Stimulated activated CD4-positive, alpha-beta T cell treated with anti-CD3 and anti-CD28 coated beads, Interleukin-12 subunit alpha, Interleukin-12 subunit beta, amount 100 ng/mL, for 24 hours (primary cell): Measurements from ENCODE around the gene ZBED5.
"Not testable (repeated sequence)": the region's sequence is repeated elsewhere in the genome, so short reads cannot be mapped to it uniquely, and the experiment has no call there.

Experiments used
- DNase-seq, 2 experiments: peaks; one replicate each; pipeline ENCODE4 v3.0.0-alpha.2; 2020; ENCODE audit warnings: low read depth in 2 of 2

ZBED5 gene

DNA sequence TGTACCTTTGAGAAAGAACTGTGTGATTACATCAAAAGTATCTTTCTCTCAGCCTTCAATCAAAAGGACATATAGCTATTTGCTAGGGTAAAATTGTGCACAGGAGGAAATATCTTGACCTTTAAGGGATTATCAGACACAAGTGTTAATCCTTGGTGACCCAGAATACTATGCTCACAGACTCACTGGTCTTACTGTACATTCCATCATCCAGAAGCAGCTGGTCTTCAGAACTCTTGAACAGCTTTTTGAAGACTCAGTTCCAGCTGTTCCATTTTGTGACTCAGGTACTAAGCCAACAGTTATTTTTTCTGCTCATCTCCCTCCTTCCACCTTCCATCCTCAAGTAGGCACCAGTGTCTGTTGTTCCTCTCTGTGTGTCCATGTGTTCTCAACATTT is 19.8 kb downstream of the ZBED5 start:
- DNase-seq, result no peak

- DNase-seq, result not testable (repeated sequence)
These were observed 21.0 kb downstream of the ZBED5 start for GRCh38 chr11:10836884-10837283.

DNA sequence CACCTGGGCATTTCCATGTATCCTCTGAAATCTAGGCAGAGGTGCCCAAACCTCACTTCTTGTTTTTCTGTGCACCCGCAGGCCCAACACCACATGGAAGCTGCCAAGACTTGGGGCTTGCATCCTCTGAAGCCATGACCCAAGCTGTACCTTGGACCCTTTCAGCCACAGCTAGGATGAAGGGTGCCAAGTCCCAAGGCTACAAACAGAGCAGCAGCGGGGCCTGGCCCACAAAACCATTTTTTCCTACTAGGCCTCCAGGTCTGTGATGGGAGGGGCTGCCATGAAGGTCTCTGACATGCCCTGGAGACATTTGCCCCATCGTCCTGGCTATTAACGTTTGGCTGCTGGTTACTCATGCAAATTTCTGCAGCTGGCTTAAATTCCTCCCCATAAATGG is 28.7 kb downstream of the ZBED5 start:
- DNase-seq, result no peak

- no peak for DNase-seq
These were observed 29.5 kb downstream of the ZBED5 start for GRCh38 chr11:10828402-10828801.

DNA sequence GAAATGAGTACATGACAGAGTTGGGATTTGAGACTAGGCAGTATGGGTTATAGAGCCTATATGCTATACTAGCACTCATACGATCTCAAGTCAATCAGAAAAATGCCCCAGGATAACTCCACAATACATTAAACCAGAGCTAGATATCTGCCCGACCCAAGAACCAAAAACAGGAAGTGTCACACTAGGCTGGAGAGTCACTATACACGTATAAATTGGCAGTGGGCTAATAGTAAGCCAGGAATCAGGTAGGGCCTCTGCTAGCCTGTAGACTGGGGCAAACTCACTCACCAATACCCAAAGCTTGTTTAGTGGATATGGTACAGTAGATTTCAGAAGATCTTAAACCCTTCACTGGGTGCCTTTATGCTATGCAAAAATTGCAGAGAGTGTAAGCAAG is 33.0 kb downstream of the ZBED5 start:
- no peak for DNase-seq

DNA sequence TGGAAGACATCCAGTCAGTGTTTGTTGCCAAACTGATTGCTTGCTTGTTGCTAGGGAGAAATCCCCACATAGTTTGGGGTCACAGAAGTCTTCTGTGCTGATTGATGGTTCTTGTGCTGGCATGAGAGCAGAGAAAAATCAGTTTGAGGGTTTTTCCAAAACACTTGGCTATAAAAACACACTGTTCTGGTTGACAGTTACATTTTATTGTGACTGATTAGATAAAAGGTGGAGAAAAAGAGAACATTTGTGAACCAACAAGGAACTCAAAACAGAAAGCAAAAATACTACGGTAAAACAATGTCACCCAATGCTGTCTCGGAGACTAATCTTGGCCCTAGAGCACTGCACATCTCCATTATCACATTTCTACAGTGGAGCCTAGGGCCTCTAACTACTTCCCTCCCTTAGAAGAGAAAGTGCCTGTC is 34.7 kb downstream of the ZBED5 start:
- DNase-seq, result no peak

DNA sequence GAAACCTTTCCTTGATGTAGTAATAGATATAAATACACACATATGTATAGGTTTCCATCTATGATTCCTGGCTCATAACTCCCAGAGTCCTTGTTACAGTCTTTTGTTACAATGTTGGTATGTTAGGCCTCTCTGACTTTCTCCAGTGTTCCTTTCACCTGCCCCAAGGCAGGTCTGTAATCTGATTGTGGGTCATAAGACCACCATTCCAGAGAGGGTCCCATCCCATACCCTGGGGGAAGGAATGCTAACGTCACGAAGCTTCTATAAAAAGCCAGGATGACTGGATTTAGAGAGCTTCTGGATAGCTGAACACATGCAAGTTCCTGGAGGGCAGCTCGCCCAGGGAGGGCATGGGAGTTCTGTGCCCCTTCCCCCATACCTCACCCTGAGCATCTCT is 35.4 kb downstream of the ZBED5 start:
- DNase-seq, result not testable (repeated sequence)

DNA sequence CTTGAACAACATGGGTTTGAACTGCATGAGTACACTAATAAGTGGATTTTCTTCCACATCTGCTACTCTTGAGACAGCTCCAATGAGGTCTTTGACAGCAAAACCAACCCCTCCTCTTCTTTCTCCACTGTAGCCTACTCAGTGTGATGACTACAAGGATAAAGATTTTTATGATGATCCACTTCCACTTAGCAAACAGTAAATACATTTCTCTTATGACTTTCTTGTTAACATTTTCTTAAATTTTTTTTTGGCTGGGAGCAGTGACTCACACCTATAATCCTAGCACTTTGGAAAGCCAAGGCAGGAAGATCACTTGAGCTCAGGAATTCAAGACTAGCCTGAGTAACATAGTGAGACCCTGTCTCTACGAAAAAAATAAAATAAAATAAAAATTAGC is 39.3 kb downstream of the ZBED5 start:
- DNase-seq, result no peak

GRCh38 chr11:10813945-10814344 is 43.9 kb downstream of the ZBED5 start:
- no peak for DNase-seq

DNA sequence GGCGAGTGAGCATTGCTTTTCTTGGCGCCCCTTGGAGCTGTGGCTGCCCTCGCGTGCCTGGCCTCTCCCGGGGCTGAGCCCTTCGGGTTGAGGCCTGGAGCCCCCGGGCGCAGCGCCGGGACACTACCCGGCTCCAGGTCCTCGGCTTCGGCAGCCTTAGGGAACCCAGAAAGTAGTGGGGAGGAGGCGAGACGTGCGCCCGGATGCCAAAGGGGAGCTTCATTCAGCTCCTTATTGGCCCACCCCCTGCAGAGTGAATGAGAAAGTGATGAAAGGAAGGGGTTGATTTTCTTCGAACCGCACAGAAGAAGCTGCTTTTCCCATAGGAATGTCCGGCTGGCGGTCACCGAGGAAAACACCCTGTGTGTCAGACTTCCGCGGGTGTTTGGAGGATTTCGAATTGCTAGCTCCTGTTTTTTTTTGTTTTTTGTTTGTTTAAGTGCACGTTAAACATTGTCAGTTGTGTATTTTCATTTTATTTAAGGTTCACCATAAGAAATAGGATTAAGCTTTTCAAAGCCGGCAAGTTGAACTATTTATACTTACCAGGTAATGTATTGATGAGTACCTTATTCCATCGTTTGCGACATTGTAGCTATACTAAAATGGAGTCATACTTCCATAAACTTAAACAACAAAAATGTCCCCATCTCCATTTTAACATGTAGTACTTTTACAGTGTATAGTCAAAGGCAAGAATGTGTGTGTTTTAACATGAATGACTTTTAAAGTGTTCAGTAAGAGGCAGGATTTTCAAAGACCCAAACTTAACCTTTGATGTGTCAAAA is 48.3 kb downstream of the ZBED5 start:
- no peak for DNase-seq

GRCh38 chr11:10808553-10809372 is 49.1 kb downstream of the ZBED5 start, which contains the start of gene EIF4G2:
TSS of gene EIF4G2 (minus strand) at chr11:10808926.
- peak; percentile 95 to 96 for DNase-seq

GRCh38 chr11:10808235-10808552 is 49.7 kb downstream of the ZBED5 start:
- no peak for DNase-seq

DNA sequence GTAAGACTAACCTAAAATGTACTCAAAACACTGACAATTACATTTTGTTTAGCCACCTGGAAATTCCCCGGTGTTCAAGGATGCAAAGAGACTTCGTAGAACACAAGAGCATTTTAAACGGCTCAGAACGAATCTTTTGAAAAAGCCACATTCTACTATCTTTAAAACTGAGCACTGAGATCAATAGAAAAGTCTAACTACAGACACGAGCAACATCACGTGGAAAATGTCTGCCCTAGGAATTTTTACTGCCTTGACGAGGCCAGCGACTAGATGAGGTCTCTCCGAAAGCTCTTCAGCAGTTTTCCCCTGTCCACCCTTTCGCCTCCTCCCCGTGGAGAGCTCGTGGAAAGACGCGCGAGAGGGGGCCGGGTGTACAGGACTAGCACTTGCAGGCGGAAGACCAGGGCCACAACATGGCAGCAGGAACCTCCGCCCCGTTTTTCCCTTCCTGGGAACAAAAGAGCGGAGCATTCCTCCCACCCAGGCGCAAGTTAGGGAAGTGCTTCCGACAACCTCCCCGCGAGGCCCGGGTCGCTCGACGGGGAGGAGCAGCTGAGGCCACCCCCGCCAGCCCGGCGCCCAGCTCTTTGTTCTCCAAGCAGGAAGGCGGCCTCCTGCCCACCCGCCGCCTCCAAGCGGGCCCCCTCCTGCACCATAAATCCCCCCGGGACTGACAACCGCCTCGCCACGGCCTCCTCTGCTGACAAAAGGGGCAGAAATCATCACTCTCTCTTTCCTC is 50.2 kb downstream of the ZBED5 start:
- peak; percentile 24 to 29 for DNase-seq

GRCh38 chr11:10806206-10806605 is 51.6 kb downstream of the ZBED5 start:
- DNase-seq, result no peak

DNA sequence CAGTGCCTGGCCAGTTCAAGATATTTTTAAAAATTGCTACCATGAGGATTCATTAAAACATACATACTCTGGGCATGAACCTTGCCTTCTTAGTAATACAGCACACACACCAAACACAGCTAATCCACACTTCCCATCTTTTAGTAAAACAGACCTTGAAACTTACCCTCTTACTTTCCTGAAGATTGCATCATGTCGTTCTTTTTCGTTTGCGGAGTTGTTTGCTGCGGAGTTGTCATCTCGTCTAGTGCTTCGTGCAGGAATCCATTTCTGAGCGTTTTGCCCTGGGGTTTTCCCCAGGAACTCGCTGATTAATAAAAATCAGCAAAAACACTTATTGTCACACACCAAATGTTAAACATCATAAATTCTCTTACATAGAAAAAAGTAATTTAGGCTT is 52.1 kb downstream of the ZBED5 start:
- no peak for DNase-seq

DNA sequence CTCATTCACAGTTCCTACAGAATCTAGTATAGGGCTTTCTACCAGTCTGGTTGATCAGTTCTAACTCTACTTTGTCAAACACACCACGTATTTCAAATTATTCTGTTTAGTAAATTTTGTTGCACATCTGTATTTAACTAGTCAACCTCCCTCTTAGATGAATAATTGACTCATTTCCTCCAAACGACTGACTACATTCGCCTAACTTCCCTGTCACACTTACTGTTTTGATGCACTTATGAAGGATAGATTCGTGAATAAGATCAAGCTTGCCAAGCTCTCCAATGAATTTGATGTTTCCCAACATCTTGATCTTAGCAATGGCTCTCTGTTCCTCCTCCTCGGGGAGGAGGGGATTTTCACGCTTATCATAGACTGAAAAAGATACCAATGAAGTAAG is 54.2 kb downstream of the ZBED5 start:
- no peak for DNase-seq
